A673 (cell line): ENCODE results near the gene RTN4RL1.

Source experiments
- CTCF ChIP-seq: fragments of 300-800, 200-600 bp; sonication (generic); conservative IDR thresholded peaks from 2 replicates; pipeline ENCODE4 v1.5.1; 2017; ENCODE audit warnings: low read depth, mild to moderate bottlenecking, antibody characterized with exemption, low read length, moderate library complexity, mixed read lengths
- EZH2 ChIP-seq: fragments of 200-600 bp; sonication (generic); IDR thresholded peaks from 2 replicates; pipeline ENCODE4 v1.6.1; 2017; ENCODE audit warnings: borderline replicate concordance, low read depth, mild to moderate bottlenecking, mixed read lengths, antibody characterized with exemption, low read length; ENCODE audit not compliant: poor library complexity, severe bottlenecking

DNA sequence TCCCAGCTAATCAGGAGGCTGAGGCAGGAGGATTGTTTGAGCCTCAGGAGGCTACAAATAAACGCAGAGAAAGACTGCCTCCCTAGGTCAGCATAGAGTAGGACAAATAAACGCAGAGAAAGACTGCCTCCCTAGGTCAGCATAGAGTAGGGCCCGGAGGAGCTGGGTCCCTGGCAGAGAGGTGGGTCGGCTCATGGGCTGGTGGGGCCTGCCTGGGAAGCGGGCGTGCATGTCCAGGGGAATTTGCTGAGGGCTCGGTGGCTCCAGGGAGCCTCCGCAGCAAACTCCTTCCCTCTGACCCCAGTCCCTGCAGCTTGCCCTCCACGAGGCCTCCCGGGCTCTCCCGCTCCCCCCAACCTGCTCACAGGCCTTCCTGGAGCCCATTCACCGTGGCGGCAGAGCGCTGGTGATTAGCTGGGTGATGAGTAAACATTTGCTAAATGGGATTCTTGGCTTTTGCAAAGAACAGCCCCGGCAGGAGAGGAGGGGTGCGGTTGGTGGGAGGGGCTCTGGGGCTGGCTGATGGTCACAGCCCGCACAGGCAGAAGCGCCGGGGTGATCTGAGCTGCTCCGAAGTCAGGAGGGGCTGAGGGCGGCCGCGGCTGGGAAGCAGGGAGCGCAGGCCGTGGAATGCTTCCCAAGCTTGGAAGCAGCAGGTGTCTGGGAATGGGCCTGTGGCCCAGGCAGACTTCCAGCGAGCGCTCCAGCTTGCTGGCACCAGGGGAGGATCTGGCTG, 93.1 kb downstream of the RTN4RL1 start:
- no peak for TF ChIP-seq CTCF
- no peak for TF ChIP-seq EZH2
